HepG2 (cell line): ENCODE data around the gene TEX14. TPM values are rescaled to one million over a fixed set of nuclear protein-coding genes. Genes with fewer than 3 reads are reported as not detected.

ENCODE experiments used
- ATAC-seq: fragments of 200-7000 bp; cut with Tn5 transposase; 3 replicates; pipeline ENCODE4 v1.9.1; 2020; ENCODE audit warnings: mild to moderate bottlenecking, moderate library complexity
- BruUV-seq: library from RNA; stranded (reverse); fragments of 400-500 nt; replicated peaks from 2 replicates; lab custom pipeline; 2021; lab: Mats Ljungman, UMichigan
- CTCF ChIA-PET: fragments of 300-600 bp; formaldehyde crosslinking; extraction: SDS; loops from one replicate; lab custom pipeline; 2021; ENCODE audit warnings: low total read pairs, inconsistent platforms, low intra/inter-chr PET ratio; lab: Yijun Ruan, JAX
- POLR2A ChIA-PET: fragments of 350-600 bp; sonication (Branson Sonifier 250); formaldehyde crosslinking; loops from one replicate; lab custom pipeline; 2020; ENCODE audit warnings: antibody characterized with exemption, inconsistent platforms; lab: Yijun Ruan, JAX
- DNase-seq: peaks from one replicate; pipeline ENCODE4 v3.0.0-alpha.2; 2015; ENCODE audit warnings: low spot score
- FAIRE-seq: peaks from 3 replicates; lab custom pipeline; 2011; peaks lifted over from hg19 to GRCh38; lab: Jason Lieb, UNC
- H2AFZ ChIP-seq: one replicate; pipeline ENCODE4 v1.6.1; 2011; ENCODE audit warnings: low read length, inconsistent platforms
- H3K27ac ChIP-seq: fragments of 300-600 bp; 3 replicates; pipeline ENCODE4 v1.8.0; 2011; ENCODE audit warnings: mixed run types, mild to moderate bottlenecking, mixed read lengths, low read length, inconsistent platforms; ENCODE audit not compliant: insufficient read depth; ENCODE audit errors: extremely low read length
- H3K27me3 ChIP-seq, 2 experiments: fragments of 200-600 bp in 1 of 2; 2 replicates in 1 of 2; 3 replicates in 1 of 2; pipeline versions ENCODE4 v1.6.0 to v1.8.0; 2011; ENCODE audit warnings: low read length in 2 of 2, mild to moderate bottlenecking in 2 of 2, moderate library complexity in 2 of 2, inconsistent platforms in 1 of 2; ENCODE audit not compliant: insufficient read depth in 2 of 2, control insufficient read depth in 1 of 2
- H3K36me3 ChIP-seq, 2 experiments: fragments of 200-600 bp in 1 of 2; replicated peaks in 1 of 2; 2 replicates in 1 of 2; 3 replicates in 1 of 2; pipeline versions ENCODE4 v1.5.1 to v1.8.0; 2011; ENCODE audit warnings: low read length in 2 of 2, inconsistent platforms in 1 of 2; ENCODE audit not compliant: insufficient read depth in 2 of 2, control insufficient read depth in 1 of 2
- H3K4me1 ChIP-seq: 2 replicates; pipeline ENCODE4 v1.5.1; 2012; ENCODE audit warnings: low read length, inconsistent platforms; ENCODE audit not compliant: insufficient read depth
- H3K4me2 ChIP-seq: 2 replicates; pipeline ENCODE4 v1.6.0; 2011; ENCODE audit warnings: low read depth, low read length, inconsistent platforms
- H3K4me3 ChIP-seq, 3 experiments: fragments of 200-600 bp in 1 of 3; sonication (generic), shearing (Covaris generic) in 1 of 3; replicated peaks in 1 of 3; 2 replicates each; pipeline ENCODE4 v1.5.1; 2011 to 2016; ENCODE audit warnings: low read length in 3 of 3, inconsistent platforms in 2 of 3, low read depth in 2 of 3, mild to moderate bottlenecking in 2 of 3, control low read depth in 1 of 3, mixed read lengths in 1 of 3; ENCODE audit not compliant: insufficient read depth in 1 of 3
- H3K79me2 ChIP-seq: one replicate; pipeline ENCODE4 v1.6.1; 2011; ENCODE audit warnings: low read length, inconsistent platforms; ENCODE audit not compliant: insufficient read depth
- H3K9ac ChIP-seq: 2 replicates; pipeline ENCODE4 v1.6.0; 2011; ENCODE audit warnings: mild to moderate bottlenecking, low read depth, low read length, inconsistent platforms; ENCODE audit not compliant: insufficient read depth
- H3K9me3 ChIP-seq: 2 replicates; pipeline ENCODE4 v1.5.1; 2012; ENCODE audit warnings: mild to moderate bottlenecking, low read length
- H4K20me1 ChIP-seq: 2 replicates; pipeline ENCODE4 v1.6.0; 2011; ENCODE audit warnings: inconsistent platforms, mild to moderate bottlenecking, low read length, moderate library complexity; ENCODE audit not compliant: insufficient read depth
- ARID3A ChIP-seq: IDR thresholded peaks from 2 replicates; pipeline ENCODE4 v1.6.1; 2012; ENCODE audit warnings: low read depth, low read length, improper control_type of control experiment
- ARNT ChIP-seq: fragments of 450-650 bp; IDR thresholded peaks from 2 replicates; pipeline ENCODE4 v1.6.1; 2017
- HNF4A ChIP-seq: sonication (generic); formaldehyde crosslinking; IDR thresholded peaks from 2 replicates; pipeline ENCODE4 v1.4.0; 2020; ENCODE audit warnings: missing genetic modification reagents
- LRRFIP1 ChIP-seq: sonication (generic); formaldehyde crosslinking; conservative IDR thresholded peaks from 2 replicates; pipeline ENCODE4 v1.4.0; 2020; ENCODE audit warnings: missing genetic modification reagents
- MED13 ChIP-seq: sonication (generic); formaldehyde crosslinking; IDR thresholded peaks from 2 replicates; pipeline ENCODE4 v1.5.0; 2020; ENCODE audit warnings: missing genetic modification reagents
- RFX3 ChIP-seq: IDR thresholded peaks from 2 replicates; pipeline ENCODE4 v1.6.1; 2016; ENCODE audit warnings: missing biosample characterization, missing genetic modification reagents
- ZNF564 ChIP-seq: sonication (generic); formaldehyde crosslinking; IDR thresholded peaks from 2 replicates; pipeline ENCODE4 v1.8.1; 2023; ENCODE audit warnings: mild to moderate bottlenecking, missing genetic modification reagents
- ZNF710 ChIP-seq: sonication (generic); formaldehyde crosslinking; IDR thresholded peaks from 2 replicates; pipeline ENCODE4 v1.5.0; 2020; ENCODE audit warnings: mild to moderate bottlenecking, missing genetic modification reagents, borderline replicate concordance
- WGBS: methylation state at CpG from one replicate; pipeline ENCODE4 v1.1.6; 2017; ENCODE audit warnings: low lambda C conversion rate; 5-methylcytosine and 5-hydroxymethylcytosine counted together
- in situ Hi-C: cut with HindIII; loops from 2 replicates; pipeline ENCODE4 v1.10.0; 2017; ENCODE audit warnings: low pct_unique_long_range_greater_than_20kb; ENCODE audit not compliant: extremely low pct_ligation_motif_present
- intact Hi-C: fragments of 100-400 bp; cut with micrococcal nuclease; formaldehyde crosslinking; loops from one replicate; pipeline ENCODE4 v1.10.0; 2022; ENCODE audit not compliant: unreplicated experiment
- polyA plus RNA-seq, 8 experiments: library from polyadenylated mRNA; depleted of rRNA in 3 of 8; stranded (reverse) in 7 of 8; unstranded in 1 of 8; fragments of >200 nt; fragmentation: Illumina TruSeq in 4 of 8; extraction: Trizol in 4 of 8; gene quantifications; 2 replicates each; pipeline versions ENCODE4 v1.2.1 to v1.2.3, GENCODE V29; 2011 to 2016; ENCODE audit warnings: low read depth in 4 of 8, missing spikeins in 1 of 8, mixed read lengths in 1 of 8; ENCODE audit not compliant: insufficient read depth in 1 of 8
- total RNA-seq, 5 experiments: library from RNA; depleted of rRNA; stranded (reverse); fragments of >200 nt; fragmentation: Illumina TruSeq; extraction: Trizol; gene quantifications; 2 replicates each; pipeline ENCODE4 v1.2.3, GENCODE V29; 2016; ENCODE audit warnings: low read depth in 1 of 5
- TF ChIP-seq, protein P1 (sequence below): sonication (generic); formaldehyde crosslinking; IDR thresholded peaks from 2 replicates; pipeline ENCODE4 v1.8.0; 2022; ENCODE audit warnings: missing genetic modification reagents, mild to moderate bottlenecking, moderate library complexity, borderline replicate concordance

TEX14 gene
- total and polyA plus RNA-seq, 2 of the 13 experiments (the other 11 are each of a cell fraction or from before 2014, with no cell fraction given): 0.04 to 0.07 TPM

GRCh38 chr17:58557981-58558380 is 133.9 kb downstream of the TEX14 start:
- TF ChIP-seq MED13 (CRISPR knock-in tag) (no peak), LRRFIP1 (CRISPR knock-in tag) (no peak), ZNF564 (CRISPR knock-in tag) (no peak), ARID3A (no peak), ARNT (no peak), HNF4A (CRISPR knock-in tag) (no peak), RFX3 (no peak), ZNF710 (CRISPR knock-in tag) (no peak)
- TF ChIP-seq, protein P1, sequence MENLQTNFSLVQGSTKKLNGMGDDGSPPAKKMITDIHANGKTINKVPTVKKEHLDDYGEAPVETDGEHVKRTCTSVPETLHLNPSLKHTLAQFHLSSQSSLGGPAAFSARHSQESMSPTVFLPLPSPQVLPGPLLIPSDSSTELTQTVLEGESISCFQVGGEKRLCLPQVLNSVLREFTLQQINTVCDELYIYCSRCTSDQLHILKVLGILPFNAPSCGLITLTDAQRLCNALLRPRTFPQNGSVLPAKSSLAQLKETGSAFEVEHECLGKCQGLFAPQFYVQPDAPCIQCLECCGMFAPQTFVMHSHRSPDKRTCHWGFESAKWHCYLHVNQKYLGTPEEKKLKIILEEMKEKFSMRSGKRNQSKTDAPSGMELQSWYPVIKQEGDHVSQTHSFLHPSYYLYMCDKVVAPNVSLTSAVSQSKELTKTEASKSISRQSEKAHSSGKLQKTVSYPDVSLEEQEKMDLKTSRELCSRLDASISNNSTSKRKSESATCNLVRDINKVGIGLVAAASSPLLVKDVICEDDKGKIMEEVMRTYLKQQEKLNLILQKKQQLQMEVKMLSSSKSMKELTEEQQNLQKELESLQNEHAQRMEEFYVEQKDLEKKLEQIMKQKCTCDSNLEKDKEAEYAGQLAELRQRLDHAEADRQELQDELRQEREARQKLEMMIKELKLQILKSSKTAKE (CRISPR knock-in tag): no peak
- in situ Hi-C loops: no loop called here
- ChIA-PET POLR2A (no interaction called here), CTCF (no interaction called here)
- H3K9ac ChIP-seq: no peak overlapping the region
- H3K4me1 ChIP-seq: no peaks in the 10 kb centered on the region
- H2AFZ ChIP-seq: no peak overlapping the region
- peaks cover 0 to 16% of the 10 kb centered on the region in 2 experiments; a peak in 2 of 5 replicates for H3K27me3 ChIP-seq
- H3K36me3 ChIP-seq: no peaks in the 10 kb centered on the region
- no peak overlapping the region for H3K27ac ChIP-seq
- intact Hi-C loops: no loop called here
- DNase-seq (no peak), FAIRE-seq (no peak), ATAC-seq (no peak)
- no peaks in the 10 kb centered on the region for H3K9me3 ChIP-seq
- no TSS peak for BruUV-seq
- WGBS: 14% methylated on average over 3 of the region's 3 CpGs
- no peak overlapping the region for H3K4me3 ChIP-seq
- no peak overlapping the region for H3K4me2 ChIP-seq
- H3K79me2 ChIP-seq: no peaks in the 10 kb centered on the region
- no peaks in the 10 kb centered on the region for H4K20me1 ChIP-seq
